ENCODE measurements around the gene VTI1A. TPM values are rescaled to one million over a fixed set of nuclear protein-coding genes. Genes with fewer than 3 reads are reported as not detected.
"Not testable (repeated sequence)": the region's sequence is repeated elsewhere in the genome, so short reads cannot be mapped to it uniquely, and the experiment has no call there.

The VTI1A gene
- polyA plus RNA-seq, 1 experiment: 20.4 TPM

GRCh38 chr10:112587729-112588128 is 140.7 kb downstream of the VTI1A start:
- Histone ChIP-seq H3K9me3 (ENCODE audit: control insufficient read depth, insufficient read depth, low read length) (no peaks in the 10 kb centered on the region), H3K27me3 (ENCODE audit: control insufficient read depth, insufficient read depth, low read length) (no peaks in the 10 kb centered on the region), H3K27ac (ENCODE audit: low read depth, low read length) (no peak overlapping the region), H3K4me3 (ENCODE audit: low read depth, low read length) (no peak overlapping the region)
- DNase-seq (ENCODE audit: low read depth, low spot score): no peak
- CTCF ChIA-PET: interaction anchor here (1.1 to 1.3 kb wide), 2 partner anchors 95 to 115 kb away, joined by 3 to 4 read pairs; no protein-coding TSS in a partner anchor
- POLR2A ChIA-PET: no interaction called here
- no peak for TF ChIP-seq CTCF (IDR thresholded peaks at IDR 0.05; ENCODE audit: low read depth, low read length)

GRCh38 chr10:112588225-112588990 is 141.4 kb downstream of the VTI1A start:
- H3K27ac ChIP-seq (ENCODE audit: low read depth, low read length): no peak overlapping the region
- DNase-seq (ENCODE audit: low read depth, low spot score): no peak
- POLR2A ChIA-PET: interaction anchor here (0.6 kb wide), 1 partner anchor 34 kb away, joined by 4 read pairs; no protein-coding TSS in a partner anchor

GRCh38 chr10:112589081-112589480 is 142.1 kb downstream of the VTI1A start:
- no peak for TF ChIP-seq CTCF (IDR thresholded peaks at IDR 0.05; ENCODE audit: low read depth, low read length)
- DNase-seq (ENCODE audit: low read depth, low spot score): no peak
- Histone ChIP-seq H3K27me3 (ENCODE audit: control insufficient read depth, insufficient read depth, low read length) (no peaks in the 10 kb centered on the region), H3K9me3 (ENCODE audit: control insufficient read depth, insufficient read depth, low read length) (no peaks in the 10 kb centered on the region; the same call in 1 of the 2 replicates), H3K4me3 (ENCODE audit: low read depth, low read length) (no peak overlapping the region), H3K27ac (ENCODE audit: low read depth, low read length) (no peak overlapping the region)
- ChIA-PET CTCF (interaction anchor here (0.6 to 1.3 kb wide), 2 partner anchors 11 to 117 kb away, joined by 3 to 4 read pairs; no protein-coding TSS in a partner anchor), POLR2A (interaction anchor here (0.6 kb wide), 1 partner anchor 33 kb away, joined by 4 read pairs; no protein-coding TSS in a partner anchor)

More at GRCh38 chr10:112588225-112588990, 141.4 kb downstream of the VTI1A start:
- H3K4me3 ChIP-seq (ENCODE audit: low read depth, low read length): no peak overlapping the region
- H3K9me3 ChIP-seq (ENCODE audit: control insufficient read depth, insufficient read depth, low read length): no peaks in the 10 kb centered on the region
- CTCF ChIA-PET: interaction anchor here (0.6 to 1.3 kb wide), 4 partner anchors 11 to 541 kb away, joined by 3 to 4 read pairs (median 4); no protein-coding TSS in a partner anchor
- TF ChIP-seq CTCF (IDR thresholded peaks at IDR 0.05; ENCODE audit: low read depth, low read length): no peak
- no peaks in the 10 kb centered on the region for H3K27me3 ChIP-seq (ENCODE audit: control insufficient read depth, insufficient read depth, low read length)

- CTCF ChIA-PET: interaction anchor here (1.7 kb wide), 1 partner anchor 12 kb away, joined by 5 read pairs; no protein-coding TSS in a partner anchor
- H3K27me3 ChIP-seq (ENCODE audit: control insufficient read depth, insufficient read depth, low read length); H3K4me3 ChIP-seq (ENCODE audit: low read depth, low read length); DNase-seq (ENCODE audit: low read depth, low spot score); H3K9me3 ChIP-seq (ENCODE audit: control insufficient read depth, insufficient read depth, low read length); POLR2A ChIA-PET; H3K27ac ChIP-seq (ENCODE audit: low read depth, low read length): not testable (repeated sequence)
These were observed 143.8 kb downstream of the VTI1A start for GRCh38 chr10:112590786-112591185.

- ChIA-PET POLR2A (no interaction called here), CTCF (no interaction called here)
- DNase-seq (ENCODE audit: low read depth, low spot score): no peak
- Histone ChIP-seq H3K9me3 (ENCODE audit: control insufficient read depth, insufficient read depth, low read length) (no peaks in the 10 kb centered on the region; the same call in 1 of the 2 replicates), H3K27ac (ENCODE audit: low read depth, low read length) (no peak overlapping the region), H3K27me3 (ENCODE audit: control insufficient read depth, insufficient read depth, low read length) (no peaks in the 10 kb centered on the region), H3K4me3 (ENCODE audit: low read depth, low read length) (no peak overlapping the region)
- TF ChIP-seq CTCF (IDR thresholded peaks at IDR 0.05; ENCODE audit: low read depth, low read length): no peak
These were observed 146.0 kb downstream of the VTI1A start for GRCh38 chr10:112593023-112593422.
